Neuron (in vitro differentiated cells): ENCODE data around the gene FNDC11.

Source experiments
- H2AFZ ChIP-seq: one replicate; pipeline ENCODE4 v1.6.1; 2013; ENCODE audit warnings: low read depth, mild to moderate bottlenecking, inconsistent platforms, low read length, moderate library complexity
- H3K27me3 ChIP-seq: one replicate; pipeline ENCODE4 v1.6.1; 2013; ENCODE audit warnings: low read length; ENCODE audit not compliant: insufficient read depth
- H3K36me3 ChIP-seq: one replicate; pipeline ENCODE4 v1.6.1; 2013; ENCODE audit warnings: low read length; ENCODE audit not compliant: insufficient read depth
- H3K4me1 ChIP-seq: one replicate; pipeline ENCODE4 v1.6.1; 2013; ENCODE audit warnings: low read length; ENCODE audit not compliant: insufficient read depth
- H3K4me3 ChIP-seq: 2 replicates; pipeline ENCODE4 v1.5.1; 2013; ENCODE audit warnings: mild to moderate bottlenecking, low read length, moderate library complexity
- H3K9me3 ChIP-seq: one replicate; pipeline ENCODE4 v1.6.1; 2013; ENCODE audit warnings: low read length

Gene FNDC11

GRCh38 chr20:63587256-63587655, 33.3 kb downstream of the FNDC11 start:
- no peaks in the 10 kb centered on the region for H3K9me3 ChIP-seq
- no peak overlapping the region for H2AFZ ChIP-seq
- H3K27me3 ChIP-seq, result no peaks in the 10 kb centered on the region
- H3K36me3 ChIP-seq, result peaks cover 22% of the 10 kb centered on the region
- H3K4me3 ChIP-seq, result no peak overlapping the region
- H3K4me1 ChIP-seq, result peaks cover 4% of the 10 kb centered on the region

- Histone ChIP-seq H3K36me3 (peaks cover 28% of the 10 kb centered on the region), H3K9me3 (no peaks in the 10 kb centered on the region), H3K27me3 (no peaks in the 10 kb centered on the region), H3K4me1 (peaks cover 4% of the 10 kb centered on the region), H2AFZ (no peak overlapping the region), H3K4me3 (no peak overlapping the region)
Observed at GRCh38 chr20:63587776-63588591, 34.0 kb downstream of the FNDC11 start.

DNA sequence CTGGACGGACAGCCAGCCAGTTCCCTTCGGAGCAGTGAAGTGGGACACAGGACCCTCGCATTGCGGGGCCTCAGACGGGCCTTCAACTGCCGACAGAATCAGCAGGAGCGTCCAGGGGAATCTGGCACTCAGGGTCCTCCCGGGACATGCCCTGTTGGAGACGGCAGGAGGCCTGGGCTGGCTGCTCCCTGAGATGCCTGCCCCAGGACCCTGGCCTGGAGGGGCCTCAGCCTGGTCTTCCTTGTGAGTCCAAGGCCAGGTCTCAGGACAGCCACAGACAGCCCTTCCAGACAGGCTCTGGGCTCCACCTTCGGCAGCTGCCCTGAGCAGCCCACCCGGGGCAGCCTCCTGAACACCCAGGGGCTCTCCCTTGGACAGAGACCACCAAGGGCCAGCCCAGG, 34.7 kb downstream of the FNDC11 start:
- H3K36me3 ChIP-seq, result peaks cover 32% of the 10 kb centered on the region
- no peaks in the 10 kb centered on the region for H3K9me3 ChIP-seq
- no peak overlapping the region for H3K4me3 ChIP-seq
- H2AFZ ChIP-seq, result no peak overlapping the region
- peaks cover 4% of the 10 kb centered on the region for H3K4me1 ChIP-seq
- H3K27me3 ChIP-seq, result no peaks in the 10 kb centered on the region

DNA sequence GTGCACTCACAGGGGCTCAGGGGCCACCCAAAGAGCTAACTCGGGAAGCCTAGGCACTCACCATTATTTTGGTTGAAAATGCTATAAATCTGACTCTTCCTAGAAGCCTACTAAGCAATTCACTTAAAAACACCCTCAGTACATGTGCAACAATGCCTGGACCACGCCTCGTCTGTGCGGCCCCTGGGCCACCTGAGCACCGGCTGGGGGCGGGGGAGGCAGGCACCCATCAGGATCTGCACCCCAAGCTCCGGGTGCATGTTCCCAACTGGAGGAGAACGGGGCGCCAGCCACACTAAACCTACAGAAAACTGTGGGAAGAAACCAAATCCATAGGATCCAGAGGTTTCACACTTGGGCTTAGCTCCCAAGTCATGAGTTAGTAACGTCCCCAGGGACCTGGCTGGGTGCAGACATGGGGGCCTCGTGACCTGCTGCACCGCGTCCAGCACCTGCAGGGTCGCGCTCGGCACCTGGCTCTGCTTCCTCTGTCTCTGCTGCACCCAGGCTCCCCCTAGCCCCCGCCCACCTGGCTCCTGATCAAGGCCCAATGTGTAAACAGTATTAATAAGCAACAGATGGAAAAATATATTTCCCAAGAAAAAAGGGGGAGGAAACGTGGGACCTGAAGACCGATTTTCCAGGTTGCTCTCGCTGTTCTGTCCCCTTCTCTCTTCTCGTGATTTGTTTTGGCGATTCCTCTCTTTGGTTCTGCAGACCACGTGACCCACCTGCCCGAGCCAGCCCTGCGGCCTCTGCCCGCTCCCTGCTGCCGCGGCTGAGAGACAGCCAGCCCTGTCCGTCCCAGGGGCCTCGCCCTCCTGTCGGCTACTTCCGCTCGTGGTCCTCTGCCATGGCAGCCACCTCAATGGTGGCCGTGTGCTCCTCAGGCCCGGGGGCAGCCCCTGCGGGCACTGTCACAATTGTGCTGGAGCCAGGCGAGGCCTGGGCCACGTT, 35.6 kb downstream of the FNDC11 start:
- H3K27me3 ChIP-seq, result no peaks in the 10 kb centered on the region
- H2AFZ ChIP-seq, result no peak overlapping the region
- H3K4me3 ChIP-seq, result no peak overlapping the region
- H3K4me1 ChIP-seq, result peaks cover 4% of the 10 kb centered on the region
- H3K36me3 ChIP-seq, result peaks cover 36% of the 10 kb centered on the region
- no peaks in the 10 kb centered on the region for H3K9me3 ChIP-seq

DNA sequence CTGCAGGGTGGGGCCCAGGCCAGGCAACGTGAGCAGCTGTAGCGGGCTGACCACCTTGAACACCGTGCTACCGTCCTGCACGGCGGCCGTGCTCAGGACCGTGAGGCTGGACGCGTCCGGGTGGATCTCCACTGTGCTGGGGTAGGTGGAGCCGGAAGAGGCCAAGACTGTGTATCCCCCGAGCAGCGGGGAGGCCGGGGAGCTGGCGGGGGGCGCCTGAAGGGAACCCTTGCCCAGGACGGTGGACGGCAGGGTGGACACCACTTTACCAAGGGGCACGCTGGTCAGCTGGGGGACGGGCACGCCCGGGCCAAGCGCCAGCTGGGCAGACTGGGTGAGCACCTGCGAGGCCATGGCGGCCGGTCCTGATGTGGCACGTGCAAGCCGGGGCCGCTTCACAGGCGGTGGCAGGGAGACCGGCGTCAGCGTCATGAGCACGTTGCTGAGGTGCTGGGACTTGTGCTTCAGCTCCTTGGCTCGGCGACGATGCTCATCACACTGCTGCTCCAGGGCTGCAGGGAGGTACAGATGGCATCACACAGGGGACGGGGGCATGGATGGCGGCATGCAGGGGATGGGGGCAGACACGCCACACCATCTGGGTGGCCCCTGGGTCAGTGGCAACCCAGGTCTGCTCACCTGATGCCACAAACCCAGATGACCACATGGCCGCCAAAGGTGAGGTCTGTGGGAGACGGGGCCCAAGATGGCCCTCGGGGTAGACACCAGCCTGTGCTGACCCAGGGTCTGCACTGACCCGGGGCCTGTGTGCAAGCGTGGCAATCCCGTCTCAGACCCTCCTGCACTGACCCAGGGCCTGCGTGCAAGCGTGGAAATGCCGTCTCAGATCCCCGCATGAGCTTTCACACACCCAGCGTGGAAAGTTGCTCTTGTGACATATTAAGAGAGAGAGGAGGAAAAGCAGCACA, 36.5 kb downstream of the FNDC11 start:
- Histone ChIP-seq H3K27me3 (no peaks in the 10 kb centered on the region), H3K4me1 (peaks cover 4% of the 10 kb centered on the region), H3K36me3 (peaks cover 39% of the 10 kb centered on the region), H3K9me3 (no peaks in the 10 kb centered on the region), H2AFZ (no peak overlapping the region), H3K4me3 (no peak overlapping the region)

GRCh38 chr20:63591147-63591533, 37.2 kb downstream of the FNDC11 start:
- H2AFZ ChIP-seq, result no peak overlapping the region
- no peaks in the 10 kb centered on the region for H3K27me3 ChIP-seq
- no peaks in the 10 kb centered on the region for H3K9me3 ChIP-seq
- peaks cover 4% of the 10 kb centered on the region for H3K4me1 ChIP-seq
- H3K4me3 ChIP-seq, result no peak overlapping the region
- peaks cover 45% of the 10 kb centered on the region for H3K36me3 ChIP-seq

GRCh38 chr20:63591786-63592355, 37.9 kb downstream of the FNDC11 start:
- Histone ChIP-seq H3K27me3 (no peaks in the 10 kb centered on the region), H3K36me3 (peaks cover 48% of the 10 kb centered on the region), H3K4me1 (peaks cover 4% of the 10 kb centered on the region), H3K4me3 (no peak overlapping the region), H3K9me3 (no peaks in the 10 kb centered on the region), H2AFZ (no peak overlapping the region)

DNA sequence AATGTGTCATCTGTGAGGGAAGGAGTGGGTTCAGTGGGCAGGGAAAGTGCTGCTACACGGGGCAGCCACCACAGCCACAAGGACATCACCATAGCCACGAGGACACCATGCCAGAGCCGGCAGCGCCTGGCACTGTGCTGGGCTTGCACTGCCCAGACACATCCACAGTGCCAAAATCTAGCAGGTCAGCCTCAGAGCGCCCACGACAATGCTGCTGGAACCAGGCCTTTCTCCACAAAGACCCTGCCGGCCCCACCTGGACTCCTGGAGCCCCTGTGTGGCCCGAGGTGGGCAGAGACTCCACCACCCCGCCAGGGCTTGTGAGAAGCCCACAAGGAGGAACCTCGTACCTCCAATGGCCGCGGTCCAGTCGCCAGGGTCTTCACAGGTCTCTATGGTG, 38.7 kb downstream of the FNDC11 start:
- Histone ChIP-seq H3K4me3 (no peak overlapping the region), H3K27me3 (no peaks in the 10 kb centered on the region), H3K36me3 (peaks cover 50% of the 10 kb centered on the region), H3K9me3 (no peaks in the 10 kb centered on the region), H2AFZ (no peak overlapping the region), H3K4me1 (peaks cover 4% of the 10 kb centered on the region)

DNA sequence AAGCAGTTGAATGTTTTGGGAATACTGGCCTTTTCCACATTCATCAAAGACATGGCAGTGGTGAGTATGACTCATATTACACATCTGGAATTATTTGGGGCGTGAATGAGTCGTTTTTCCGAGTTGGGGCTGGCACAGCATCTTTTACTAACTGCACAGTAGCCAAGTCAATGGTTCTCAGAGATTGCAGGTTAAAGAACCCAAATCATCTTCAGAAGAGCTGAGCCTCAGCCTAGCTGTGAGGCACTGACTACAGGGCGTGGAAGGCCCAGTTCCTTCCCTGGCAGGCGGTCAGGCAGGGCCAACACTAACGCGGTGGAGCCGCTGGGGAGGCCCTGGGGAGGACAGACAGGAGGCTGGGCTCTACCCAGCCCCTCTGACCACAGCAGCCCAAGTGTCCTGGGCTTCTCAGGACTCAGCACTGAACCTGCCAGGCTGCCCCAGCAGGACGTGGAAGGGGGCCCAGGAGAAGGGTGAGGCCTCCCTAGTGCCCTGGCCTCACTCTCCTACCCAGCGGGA, 40.1 kb downstream of the FNDC11 start:
- H3K4me1 ChIP-seq, result no peaks in the 10 kb centered on the region
- H3K36me3 ChIP-seq, result peaks cover 60% of the 10 kb centered on the region
- H3K27me3 ChIP-seq, result no peaks in the 10 kb centered on the region
- no peak overlapping the region for H2AFZ ChIP-seq
- H3K9me3 ChIP-seq, result no peaks in the 10 kb centered on the region
- no peak overlapping the region for H3K4me3 ChIP-seq

GRCh38 chr20:63595416-63596127, 41.6 kb downstream of the FNDC11 start:
- no peaks in the 10 kb centered on the region for H3K9me3 ChIP-seq
- no peaks in the 10 kb centered on the region for H3K4me1 ChIP-seq
- no peak overlapping the region for H3K4me3 ChIP-seq
- no peak overlapping the region for H2AFZ ChIP-seq
- no peaks in the 10 kb centered on the region for H3K27me3 ChIP-seq
- H3K36me3 ChIP-seq, result peaks cover 53% of the 10 kb centered on the region

DNA sequence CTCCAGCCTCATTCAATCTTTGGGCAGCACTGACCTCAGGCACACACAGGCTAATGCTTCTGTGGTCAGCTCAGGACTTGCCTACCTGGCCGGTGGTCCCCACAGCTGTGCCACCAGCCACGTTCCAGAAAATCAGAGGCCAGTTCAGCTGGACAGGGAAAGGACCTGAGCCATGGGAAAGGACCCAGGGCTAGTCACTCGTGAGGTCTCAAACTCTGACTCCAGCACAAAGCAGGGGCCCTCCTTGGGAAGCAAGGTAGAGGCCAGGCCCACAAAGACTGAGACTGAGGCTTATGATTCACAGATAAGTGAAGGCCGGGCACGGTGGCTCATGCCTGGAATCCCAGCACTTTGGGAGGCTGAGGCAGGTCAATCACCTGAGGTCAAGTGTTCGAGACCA, 42.5 kb downstream of the FNDC11 start:
- H2AFZ ChIP-seq, result no peak overlapping the region
- no peaks in the 10 kb centered on the region for H3K9me3 ChIP-seq
- no peak overlapping the region for H3K4me3 ChIP-seq
- no peaks in the 10 kb centered on the region for H3K27me3 ChIP-seq
- H3K4me1 ChIP-seq, result no peaks in the 10 kb centered on the region
- H3K36me3 ChIP-seq, result peaks cover 61% of the 10 kb centered on the region
